ENCODE measurements around the gene SPATC1L. TPM values are rescaled to one million over a fixed set of nuclear protein-coding genes. Genes with fewer than 3 reads are reported as not detected.

Gene SPATC1L
- total RNA-seq, 1 donor from 2014 or later: 10.9 TPM

DNA sequence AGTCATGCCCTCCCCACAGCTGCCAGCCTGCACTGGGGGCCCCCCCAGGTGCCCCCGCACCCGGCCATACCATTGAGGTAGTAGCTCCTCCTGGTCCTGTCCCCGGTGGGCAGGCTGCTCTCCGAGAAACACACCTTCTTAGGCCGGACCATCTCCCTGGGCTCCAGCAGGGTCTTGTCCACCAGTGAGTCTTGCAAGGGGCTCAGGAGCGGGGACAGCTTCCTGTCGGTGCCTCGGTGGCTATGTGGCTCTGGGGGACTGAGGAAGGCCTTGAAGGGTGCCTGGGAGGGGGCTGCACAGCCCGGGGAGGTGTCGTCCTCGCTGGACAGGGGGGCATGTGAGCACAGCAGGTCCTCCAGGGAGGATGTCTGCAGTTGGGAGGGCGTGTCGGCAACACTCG is 16.0 kb downstream of the SPATC1L start:
- Histone ChIP-seq H3K27me3 (ENCODE audit: control insufficient read depth, insufficient read depth, low read length) (no peaks in the 10 kb centered on the region), H3K36me3 (ENCODE audit: control insufficient read depth, insufficient read depth, low read length) (no peaks in the 10 kb centered on the region), H3K4me3 (ENCODE audit: low read depth, low read length) (no peak overlapping the region)
- no peak for DNase-seq (ENCODE audit: low read depth)
- TF ChIP-seq, protein P1, sequence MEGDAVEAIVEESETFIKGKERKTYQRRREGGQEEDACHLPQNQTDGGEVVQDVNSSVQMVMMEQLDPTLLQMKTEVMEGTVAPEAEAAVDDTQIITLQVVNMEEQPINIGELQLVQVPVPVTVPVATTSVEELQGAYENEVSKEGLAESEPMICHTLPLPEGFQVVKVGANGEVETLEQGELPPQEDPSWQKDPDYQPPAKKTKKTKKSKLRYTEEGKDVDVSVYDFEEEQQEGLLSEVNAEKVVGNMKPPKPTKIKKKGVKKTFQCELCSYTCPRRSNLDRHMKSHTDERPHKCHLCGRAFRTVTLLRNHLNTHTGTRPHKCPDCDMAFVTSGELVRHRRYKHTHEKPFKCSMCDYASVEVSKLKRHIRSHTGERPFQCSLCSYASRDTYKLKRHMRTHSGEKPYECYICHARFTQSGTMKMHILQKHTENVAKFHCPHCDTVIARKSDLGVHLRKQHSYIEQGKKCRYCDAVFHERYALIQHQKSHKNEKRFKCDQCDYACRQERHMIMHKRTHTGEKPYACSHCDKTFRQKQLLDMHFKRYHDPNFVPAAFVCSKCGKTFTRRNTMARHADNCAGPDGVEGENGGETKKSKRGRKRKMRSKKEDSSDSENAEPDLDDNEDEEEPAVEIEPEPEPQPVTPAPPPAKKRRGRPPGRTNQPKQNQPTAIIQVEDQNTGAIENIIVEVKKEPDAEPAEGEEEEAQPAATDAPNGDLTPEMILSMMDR (IDR thresholded peaks at IDR 0.05; ENCODE audit: insufficient read depth, low read length, poor library complexity, severe bottlenecking): no peak

DNA sequence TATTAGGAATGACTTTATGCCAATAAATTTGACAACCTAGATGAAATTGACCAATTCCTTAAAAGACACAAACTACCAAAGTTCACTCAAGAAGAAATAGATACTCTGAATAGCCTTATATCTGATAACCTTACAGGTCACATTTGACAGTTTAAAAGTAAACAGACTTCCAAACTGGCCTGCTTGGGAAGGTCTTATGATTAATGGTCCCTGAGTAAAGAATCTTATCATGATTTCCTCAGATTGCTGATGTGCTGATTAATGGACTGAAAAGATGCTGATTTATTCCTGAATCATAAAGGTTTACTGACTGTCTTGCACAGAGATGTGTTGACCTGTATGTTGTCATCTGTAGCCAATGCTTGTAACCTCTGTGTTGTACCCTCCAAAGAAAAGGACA is 19.2 kb downstream of the SPATC1L start:
- no peak for DNase-seq (ENCODE audit: low read depth)
- Histone ChIP-seq H3K4me3 (ENCODE audit: low read depth, low read length) (no peak overlapping the region), H3K36me3 (ENCODE audit: control insufficient read depth, insufficient read depth, low read length) (no peaks in the 10 kb centered on the region), H3K27me3 (ENCODE audit: control insufficient read depth, insufficient read depth, low read length) (peaks cover 2% of the 10 kb centered on the region)
- TF ChIP-seq, protein P1 (IDR thresholded peaks at IDR 0.05; ENCODE audit: insufficient read depth, low read length, poor library complexity, severe bottlenecking): no peak

DNA sequence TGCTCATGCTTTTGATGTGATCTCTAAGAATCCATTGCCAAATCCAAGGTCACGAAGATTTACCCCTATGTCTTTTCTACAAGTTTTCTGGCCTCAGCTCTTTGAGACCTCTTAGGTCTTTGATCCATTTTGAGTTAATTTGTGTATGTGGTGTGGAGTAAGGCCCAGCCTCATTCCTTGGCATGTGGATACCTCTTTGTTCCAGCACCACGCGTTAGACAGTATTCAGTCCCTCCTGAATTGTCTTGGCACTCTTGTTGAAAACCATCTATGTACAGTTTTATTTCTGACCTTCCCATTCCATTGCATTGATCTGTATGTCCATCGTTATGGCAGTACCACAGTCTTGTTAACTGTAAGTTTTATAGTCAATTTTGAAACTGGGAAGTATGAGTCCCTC is 20.9 kb downstream of the SPATC1L start:
- no peak for DNase-seq (ENCODE audit: low read depth)
- no peak overlapping the region for H3K4me3 ChIP-seq (ENCODE audit: low read depth, low read length)
- no peaks in the 10 kb centered on the region for H3K36me3 ChIP-seq (ENCODE audit: control insufficient read depth, insufficient read depth, low read length)
- TF ChIP-seq, protein P1 (IDR thresholded peaks at IDR 0.05; ENCODE audit: insufficient read depth, low read length, poor library complexity, severe bottlenecking): no peak
- peaks cover 2% of the 10 kb centered on the region for H3K27me3 ChIP-seq (ENCODE audit: control insufficient read depth, insufficient read depth, low read length)

DNA sequence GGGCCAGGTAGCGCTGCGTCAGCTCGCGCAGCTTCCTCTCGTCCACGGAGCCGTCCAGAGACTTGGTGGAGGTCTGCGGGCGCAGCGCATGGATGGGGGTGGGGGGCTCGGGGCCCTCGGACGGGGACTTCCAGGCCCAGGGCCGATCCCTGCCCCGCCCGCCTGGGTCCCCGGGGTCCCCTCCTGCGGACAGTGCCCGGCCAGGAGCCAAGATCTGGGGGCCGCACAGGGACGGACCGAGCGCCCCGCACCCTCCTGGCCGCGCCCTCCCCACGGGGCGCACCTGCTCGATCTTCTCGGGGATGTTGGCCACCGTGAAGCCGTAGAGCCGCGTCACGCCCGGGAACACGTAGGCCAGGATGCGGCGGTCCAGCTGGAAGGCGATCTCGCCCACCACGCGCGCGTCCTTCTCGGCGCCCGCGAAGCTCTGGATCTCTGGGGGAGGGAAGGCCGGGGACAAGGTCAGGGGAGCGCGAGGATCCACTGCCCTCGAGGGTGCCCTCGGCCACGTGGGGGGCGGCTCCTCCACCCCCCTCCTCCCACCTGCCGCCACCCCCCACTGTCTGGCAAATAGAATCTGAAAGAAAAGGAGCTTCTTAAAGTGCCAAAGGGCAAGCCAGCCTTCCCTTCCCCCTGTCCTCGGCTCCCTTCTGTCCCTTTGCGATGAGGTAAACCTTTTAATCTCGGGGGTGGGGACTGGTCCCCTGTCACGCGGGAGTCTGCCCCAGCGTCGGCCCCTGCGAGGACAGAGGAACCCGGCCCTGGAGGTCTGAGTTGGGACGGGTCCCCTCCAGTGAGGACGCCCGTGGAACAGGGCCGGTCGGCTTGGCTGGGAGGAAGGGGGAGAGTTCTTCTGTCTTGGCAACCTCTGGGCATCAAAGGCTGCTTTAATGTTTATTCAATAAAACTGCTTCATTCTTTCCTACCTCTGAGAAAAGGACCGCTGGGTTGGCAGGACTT is 22.3 kb downstream of the SPATC1L start:
- TF ChIP-seq, protein P1 (IDR thresholded peaks at IDR 0.05; ENCODE audit: insufficient read depth, low read length, poor library complexity, severe bottlenecking): no peak
- H3K36me3 ChIP-seq (ENCODE audit: control insufficient read depth, insufficient read depth, low read length): no peaks in the 10 kb centered on the region
- H3K4me3 ChIP-seq (ENCODE audit: low read depth, low read length): no peak overlapping the region
- H3K27me3 ChIP-seq (ENCODE audit: control insufficient read depth, insufficient read depth, low read length): peaks cover 2% of the 10 kb centered on the region
- no peak for DNase-seq (ENCODE audit: low read depth)

DNA sequence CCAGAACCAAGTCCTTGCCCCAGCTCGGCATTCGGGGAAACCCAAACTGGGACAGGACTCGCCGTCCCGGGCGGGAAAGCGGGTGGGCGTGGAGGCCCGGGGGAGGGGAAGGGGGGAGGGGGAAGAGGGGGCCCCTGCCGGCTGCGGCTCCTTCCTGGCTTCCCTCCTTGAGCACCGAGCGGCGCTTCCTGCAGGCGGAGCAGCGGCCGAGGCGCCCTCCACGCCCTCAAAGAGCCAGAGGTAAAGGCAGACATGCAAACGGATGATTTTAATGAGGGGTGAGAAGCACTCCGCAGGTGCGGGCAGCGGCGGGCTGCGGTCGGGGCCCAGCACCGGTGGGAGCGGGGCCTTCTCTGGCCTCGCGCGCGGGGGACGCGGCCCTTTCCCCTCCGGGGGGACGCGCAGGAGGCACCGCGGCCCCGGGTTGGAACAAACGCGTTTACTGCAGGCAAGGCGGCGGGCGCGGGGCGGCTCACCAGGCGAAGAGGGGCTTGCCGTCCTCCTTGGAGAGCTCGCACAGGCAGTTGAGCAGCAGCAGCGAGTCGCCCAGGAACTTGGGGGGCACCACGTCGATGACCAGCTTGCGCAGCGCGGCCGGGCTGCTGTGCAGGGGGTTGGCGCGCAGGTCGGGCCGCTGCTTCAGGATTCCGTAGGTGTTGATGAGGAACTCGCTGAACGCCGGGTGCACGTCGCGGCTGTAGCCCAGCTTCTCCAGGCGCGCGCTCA is 23.2 kb downstream of the SPATC1L start:
- TF ChIP-seq, protein P1 (IDR thresholded peaks at IDR 0.05; ENCODE audit: insufficient read depth, low read length, poor library complexity, severe bottlenecking): no peak
- no peak for DNase-seq (ENCODE audit: low read depth)
- Histone ChIP-seq H3K36me3 (ENCODE audit: control insufficient read depth, insufficient read depth, low read length) (no peaks in the 10 kb centered on the region), H3K4me3 (ENCODE audit: low read depth, low read length) (no peak overlapping the region), H3K27me3 (ENCODE audit: control insufficient read depth, insufficient read depth, low read length) (peaks cover 2% of the 10 kb centered on the region)
